GM12891 (cell line): Measurements from ENCODE around the gene ROBO1.

Experiments used
- DNase-seq: peaks from one replicate; pipeline ENCODE4 v3.0.0; 2011; ENCODE audit warnings: low spot score; ENCODE audit not compliant: insufficient read length
- FAIRE-seq: peaks from 2 replicates; lab custom pipeline; 2011; peaks lifted over from hg19 to GRCh38; lab: Jason Lieb, UNC
- PAX5 ChIP-seq: IDR thresholded peaks from 2 replicates; pipeline ENCODE4 v1.6.1; 2011; ENCODE audit warnings: low read length, moderate library complexity, mild to moderate bottlenecking; ENCODE audit not compliant: insufficient read depth, severe bottlenecking
- POLR2A ChIP-seq: IDR thresholded peaks from 2 replicates; pipeline ENCODE4 v1.6.1; 2011; ENCODE audit warnings: low read depth, low read length, control low read depth
- POLR2AphosphoS5 ChIP-seq: IDR thresholded peaks from 2 replicates; pipeline ENCODE4 v1.6.1; 2011; ENCODE audit warnings: low read depth, low read length, control low read depth
- POU2F2 ChIP-seq: IDR thresholded peaks from 2 replicates; pipeline ENCODE4 v1.6.1; 2011; ENCODE audit warnings: low read depth, mild to moderate bottlenecking, control low read depth, low read length, moderate library complexity
- SPI1 ChIP-seq: IDR thresholded peaks from 2 replicates; pipeline ENCODE4 v1.6.1; 2011; ENCODE audit warnings: low read depth, low read length, control low read depth
- TAF1 ChIP-seq: IDR thresholded peaks from 2 replicates; pipeline ENCODE4 v1.6.1; 2011; ENCODE audit warnings: low read depth, low read length, control low read depth

ROBO1 gene

DNA sequence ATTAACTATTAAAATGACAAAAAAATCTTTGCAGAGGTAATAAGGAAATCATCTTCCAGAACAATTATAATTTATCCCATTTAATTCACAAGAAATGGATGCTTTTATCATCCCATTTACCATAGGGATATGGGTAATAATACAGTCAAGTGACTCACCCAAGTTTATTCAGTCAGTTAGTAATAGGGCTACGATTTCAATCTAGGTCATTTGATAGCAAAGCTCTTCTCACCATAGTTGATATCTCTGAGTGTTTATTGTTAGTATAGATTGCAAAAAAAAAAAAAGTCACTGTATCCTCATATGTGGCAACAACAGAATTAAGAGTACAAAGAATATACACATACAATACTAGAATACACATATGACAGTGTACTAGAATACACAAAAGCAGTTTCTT, 797.1 kb downstream of the ROBO1 start:
- FAIRE-seq (no peak), DNase-seq (no peak)
- TF ChIP-seq PAX5 (no peak), POLR2AphosphoS5 (no peak), POLR2A (no peak), TAF1 (no peak), POU2F2 (no peak), SPI1 (no peak)

- FAIRE-seq = no peak
- no peak for DNase-seq
- no peak for TF ChIP-seq POLR2A
- no peak for TF ChIP-seq POLR2AphosphoS5
- TF ChIP-seq TAF1 = no peak
- no peak for TF ChIP-seq PAX5
- no peak for TF ChIP-seq POU2F2
- no peak for TF ChIP-seq SPI1
Measured at GRCh38 chr3:78969483-78969882, 798.3 kb downstream of the ROBO1 start.

DNA sequence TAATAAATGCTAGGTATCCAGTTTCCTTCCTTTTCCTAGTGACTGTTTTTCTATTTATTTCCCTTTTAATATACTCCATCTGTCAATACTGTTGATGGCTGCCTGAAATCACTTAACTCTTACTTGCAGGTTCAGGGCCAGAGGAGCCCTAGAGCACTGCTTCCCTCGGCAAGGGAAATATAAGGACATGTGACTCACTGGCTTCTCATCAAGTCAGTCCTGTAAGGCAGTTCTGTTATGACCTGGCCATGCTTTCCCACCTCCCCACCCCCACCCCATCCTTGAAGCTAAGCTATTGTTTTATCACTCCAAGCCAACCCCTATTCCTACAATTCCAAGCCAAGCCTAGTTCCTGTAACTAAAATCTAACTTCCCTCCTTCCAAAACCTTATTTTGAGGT, 800.7 kb downstream of the ROBO1 start:
- TF ChIP-seq SPI1 (no peak), POLR2A (no peak), TAF1 (no peak), POLR2AphosphoS5 (no peak), POU2F2 (no peak), PAX5 (no peak)
- DNase-seq = no peak

GRCh38 chr3:78963771-78964170, 804.0 kb downstream of the ROBO1 start:
- TF ChIP-seq TAF1 = no peak
- no peak for TF ChIP-seq SPI1
- no peak for TF ChIP-seq POLR2A
- TF ChIP-seq POLR2AphosphoS5 = no peak
- TF ChIP-seq PAX5 = no peak
- TF ChIP-seq POU2F2 = no peak
- FAIRE-seq (no peak), DNase-seq (no peak)

More for the DNA sequence above, 800.7 kb downstream of the ROBO1 start:
- FAIRE-seq = no peak

- DNase-seq (no peak), FAIRE-seq (no peak)
- TF ChIP-seq SPI1 (no peak), PAX5 (no peak), POU2F2 (no peak), POLR2A (no peak), TAF1 (no peak), POLR2AphosphoS5 (no peak)
Measured at GRCh38 chr3:78957456-78957855, 810.3 kb downstream of the ROBO1 start.

GRCh38 chr3:78951342-78951945, 816.4 kb downstream of the ROBO1 start:
- TF ChIP-seq TAF1 = no peak
- TF ChIP-seq POU2F2 = no peak
- TF ChIP-seq POLR2A = no peak
- no peak for TF ChIP-seq PAX5
- TF ChIP-seq SPI1 = no peak
- no peak for TF ChIP-seq POLR2AphosphoS5
- FAIRE-seq (no peak), DNase-seq (no peak)

DNA sequence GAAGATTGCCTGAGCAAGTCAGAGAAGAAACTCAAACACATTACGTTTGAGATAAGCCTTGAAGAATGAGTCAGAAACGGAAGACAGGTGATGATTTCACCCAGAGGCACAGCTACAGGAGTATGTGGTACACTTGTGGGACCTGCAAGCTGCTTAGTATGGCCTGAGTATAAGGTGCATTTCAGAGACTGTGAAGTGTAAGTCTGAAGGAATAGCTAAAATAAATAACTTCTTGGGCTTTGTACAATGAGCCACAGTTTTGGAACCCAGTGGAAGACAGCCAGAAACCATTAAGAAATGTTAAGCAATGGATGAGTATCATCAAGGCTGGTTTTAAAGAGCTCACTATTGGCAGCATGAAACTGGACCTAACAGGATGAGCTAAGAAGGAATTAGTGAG, 826.2 kb downstream of the ROBO1 start:
- FAIRE-seq = no peak
- TF ChIP-seq POLR2A = no peak
- TF ChIP-seq PAX5 = no peak
- TF ChIP-seq SPI1 = no peak
- TF ChIP-seq TAF1 = no peak
- TF ChIP-seq POU2F2 = no peak
- no peak for DNase-seq

DNA sequence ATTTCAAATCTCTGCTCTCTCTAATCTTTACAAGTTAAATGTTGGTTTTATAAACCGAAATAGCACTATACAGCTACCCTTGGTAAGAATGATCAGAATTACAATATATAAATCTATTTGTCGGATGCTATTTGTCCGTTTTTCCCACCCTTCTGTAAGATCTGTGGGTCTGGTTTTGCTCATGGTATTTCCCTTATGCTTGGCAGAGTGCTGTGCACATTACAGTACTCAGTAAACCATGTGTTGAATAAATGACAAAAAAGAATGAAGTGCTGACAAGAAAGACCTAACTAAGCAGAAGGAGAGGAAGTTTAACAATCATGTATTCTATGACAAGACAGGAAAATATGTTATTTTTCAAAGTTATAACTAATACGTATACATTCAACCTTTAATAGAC, 827.2 kb downstream of the ROBO1 start:
- DNase-seq (no peak), FAIRE-seq (no peak)
- TF ChIP-seq SPI1 (no peak), POU2F2 (no peak), TAF1 (no peak), PAX5 (no peak), POLR2AphosphoS5 (no peak), POLR2A (no peak)

DNA sequence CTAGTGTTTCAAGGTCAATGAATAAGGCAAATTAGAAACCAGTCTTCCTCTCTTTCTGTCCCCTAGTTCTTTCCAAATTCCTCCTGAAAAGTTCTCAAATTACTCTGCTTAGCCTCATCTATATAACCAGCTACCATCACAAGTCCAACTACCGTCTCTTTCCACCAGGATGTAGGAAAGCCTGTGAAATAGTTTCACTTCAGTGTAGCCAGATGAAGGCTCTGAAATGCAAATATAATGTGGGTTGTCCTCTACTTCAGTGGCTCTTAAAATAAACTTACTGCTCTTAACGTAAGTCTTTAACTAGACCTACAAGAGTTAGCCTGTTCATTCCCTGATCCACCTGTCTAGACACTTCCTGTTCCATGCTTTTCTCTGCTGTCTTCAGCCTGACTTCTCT, 827.7 kb downstream of the ROBO1 start:
- no peak for DNase-seq
- TF ChIP-seq POLR2A = no peak
- TF ChIP-seq POU2F2 = no peak
- no peak for TF ChIP-seq POLR2AphosphoS5
- TF ChIP-seq SPI1 = no peak
- no peak for TF ChIP-seq PAX5
- TF ChIP-seq TAF1 = no peak
- FAIRE-seq = no peak
